Stimulated activated CD4-positive, alpha-beta T cell treated with anti-CD3 and anti-CD28 coated beads, Interleukin-4, amount 100 ng/mL, for 24 hours (primary cell): ENCODE measurements around the gene LAMB3.

Experiments
- DNase-seq: peaks from one replicate; pipeline ENCODE4 v3.0.0-alpha.2; 2020

Gene LAMB3

DNA sequence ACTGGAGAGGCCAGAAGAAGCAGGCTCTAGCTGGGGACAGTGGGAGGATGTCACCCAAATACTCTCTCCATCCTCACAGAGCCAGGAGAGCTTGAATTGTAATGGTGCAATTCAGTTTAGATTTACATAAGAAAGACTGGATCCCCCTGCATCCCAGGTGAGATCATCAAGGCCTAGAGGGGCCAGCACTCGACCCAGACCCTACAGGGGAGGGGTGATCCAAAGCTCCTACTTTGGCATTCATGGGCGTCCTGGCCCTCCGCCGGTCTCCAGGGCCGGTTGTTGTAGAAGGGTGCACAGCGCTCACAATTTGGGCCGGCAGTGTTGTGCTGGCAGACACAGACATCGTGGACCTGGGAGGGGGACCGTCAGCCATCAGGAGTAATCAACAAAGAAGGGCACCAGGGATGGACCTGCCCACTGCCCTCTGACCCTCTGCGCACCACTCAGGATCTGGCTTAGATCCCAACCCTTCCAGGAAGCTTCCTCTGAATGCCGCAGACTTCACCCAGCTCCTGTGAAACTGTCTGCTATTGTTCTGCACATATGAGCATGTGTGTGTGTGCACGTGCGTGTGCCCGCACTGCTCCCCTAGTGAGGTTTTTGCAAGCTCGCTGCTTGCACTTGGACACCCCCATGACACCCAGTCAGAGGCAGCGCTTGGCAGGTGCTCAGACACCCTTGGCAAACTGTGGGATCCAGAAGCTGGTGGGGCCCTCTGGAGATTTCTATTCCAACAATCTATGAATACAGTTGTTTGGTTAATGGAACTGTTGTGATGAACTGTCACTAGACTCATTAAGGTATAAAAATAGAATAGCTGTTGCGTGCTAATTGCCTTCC lies 21.6 kb downstream of the LAMB3 start:
- DNase-seq: no peak

- no peak for DNase-seq
Measured at GRCh38 chr1:209629621-209630382, 22.4 kb downstream of the LAMB3 start.

GRCh38 chr1:209628618-209629299 lies 23.5 kb downstream of the LAMB3 start:
- DNase-seq: no peak

- DNase-seq: peak; percentile 84
Measured at GRCh38 chr1:209627732-209628196, 24.5 kb downstream of the LAMB3 start.

- DNase-seq: no peak
Measured at GRCh38 chr1:209627027-209627731, 25.0 kb downstream of the LAMB3 start.

GRCh38 chr1:209626346-209627026 lies 25.7 kb downstream of the LAMB3 start:
- no peak for DNase-seq

- no peak for DNase-seq
Measured at GRCh38 chr1:209625791-209626285, 26.4 kb downstream of the LAMB3 start.

- no peak for DNase-seq
Measured at GRCh38 chr1:209624558-209625549, 27.4 kb downstream of the LAMB3 start.

DNA sequence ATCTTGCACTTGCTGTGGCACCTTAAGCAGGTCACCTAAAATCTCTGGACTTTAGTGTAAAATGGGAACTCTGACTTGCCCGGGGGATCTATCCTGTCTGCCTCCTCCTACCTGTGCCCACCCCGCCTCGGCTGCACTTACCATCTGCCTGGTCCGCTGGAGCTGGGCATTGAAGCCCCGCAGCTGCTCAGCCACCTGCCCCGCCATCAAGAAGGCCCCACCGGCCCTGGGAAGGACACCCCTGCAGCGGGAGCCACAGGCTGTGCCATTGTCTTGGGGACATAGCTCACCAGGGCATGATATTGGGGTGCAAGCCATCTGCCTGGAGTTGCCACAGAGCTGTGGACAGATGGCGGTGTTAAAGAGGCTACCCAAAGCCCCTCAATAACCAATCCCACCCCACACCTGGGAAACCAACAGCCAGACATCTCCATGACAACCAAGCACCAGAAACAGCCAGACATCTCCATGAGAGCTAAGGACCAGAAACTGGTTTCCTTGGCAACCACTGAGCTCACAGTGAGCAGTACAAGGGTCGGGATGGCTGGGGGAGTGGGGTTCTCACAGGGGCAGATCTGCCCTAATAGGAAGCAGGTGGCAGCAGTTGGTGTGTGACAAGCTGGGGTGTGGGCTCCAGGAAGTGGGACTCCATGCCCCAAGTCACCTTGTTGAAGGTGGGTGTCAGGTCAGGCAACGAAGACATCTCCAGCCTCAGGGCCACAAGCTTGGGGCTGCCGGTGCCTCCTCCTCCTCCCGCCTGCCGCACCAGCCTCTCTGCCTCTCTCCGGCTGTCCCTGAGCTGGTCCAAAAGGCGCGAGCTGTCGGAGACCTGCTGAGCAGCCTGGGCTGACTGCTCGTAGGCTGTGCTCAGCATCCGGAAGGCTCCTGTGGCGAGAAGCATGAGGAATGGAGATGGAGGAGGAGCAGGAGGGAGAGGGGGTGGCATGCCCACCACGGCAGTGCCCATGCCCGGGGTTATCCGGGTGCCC lies 29.1 kb downstream of the LAMB3 start:
- DNase-seq: no peak

DNA sequence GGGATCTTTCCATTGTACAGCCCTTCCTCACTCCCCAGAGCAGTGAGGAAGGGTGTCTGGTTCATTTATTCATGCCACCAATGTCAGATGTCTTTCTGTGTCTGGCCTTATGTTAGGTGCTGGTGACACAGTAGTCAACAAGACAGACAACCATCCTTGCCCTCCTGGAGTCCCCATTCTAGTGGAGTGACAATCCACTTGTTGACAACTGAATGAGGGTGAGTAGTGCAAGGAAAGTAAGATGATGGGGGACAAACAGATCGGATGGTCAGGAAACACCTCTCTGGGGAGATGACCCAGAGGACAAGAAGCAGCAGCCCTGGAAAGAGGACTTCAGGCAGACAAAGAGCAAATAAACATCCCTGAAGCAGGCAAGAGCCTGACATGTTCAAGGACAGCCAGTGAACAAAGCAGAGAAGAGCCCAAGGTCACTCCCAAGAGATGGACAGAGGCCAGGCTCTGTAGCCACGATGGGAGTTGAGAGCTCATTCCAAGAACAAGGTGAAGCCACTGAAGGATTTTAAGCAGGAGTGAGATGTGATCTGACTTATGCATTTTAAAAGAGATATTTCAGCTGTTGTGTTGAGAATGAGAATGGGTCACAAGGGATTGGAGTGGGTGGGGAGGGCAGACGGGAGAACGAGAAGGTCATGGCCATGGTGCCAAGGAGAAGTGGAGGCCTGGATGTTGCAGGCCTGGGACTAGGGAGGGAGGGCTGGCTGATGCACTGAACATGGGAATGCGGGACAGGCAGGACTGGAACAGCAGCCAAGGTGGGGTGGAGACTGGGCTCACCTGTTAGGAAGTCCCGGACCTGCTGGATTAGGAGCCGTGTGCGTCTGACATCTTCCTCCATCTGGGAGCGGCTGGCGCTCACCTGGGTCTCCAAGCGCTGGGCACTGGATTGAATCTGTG lies 30.2 kb downstream of the LAMB3 start:
- DNase-seq: no peak

DNA sequence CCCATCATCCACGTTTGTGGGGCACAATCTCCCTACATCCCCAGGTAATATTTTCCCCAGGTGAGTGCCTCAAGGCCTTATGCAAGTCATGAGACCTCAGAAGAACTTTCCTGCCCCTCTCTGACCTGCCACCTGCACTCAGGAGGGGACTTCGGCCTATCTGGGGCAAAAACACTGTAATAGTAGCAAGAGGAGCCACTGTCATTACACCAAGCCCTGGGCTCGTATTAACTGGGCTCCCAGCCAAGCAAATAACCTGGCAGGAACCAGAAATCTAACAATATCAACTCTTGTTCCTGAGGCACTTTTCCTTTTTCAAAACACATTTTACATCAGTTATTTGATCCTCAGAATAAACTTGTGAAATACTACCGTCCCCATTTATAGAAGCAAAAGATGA lies 30.9 kb downstream of the LAMB3 start:
- no peak for DNase-seq

DNA sequence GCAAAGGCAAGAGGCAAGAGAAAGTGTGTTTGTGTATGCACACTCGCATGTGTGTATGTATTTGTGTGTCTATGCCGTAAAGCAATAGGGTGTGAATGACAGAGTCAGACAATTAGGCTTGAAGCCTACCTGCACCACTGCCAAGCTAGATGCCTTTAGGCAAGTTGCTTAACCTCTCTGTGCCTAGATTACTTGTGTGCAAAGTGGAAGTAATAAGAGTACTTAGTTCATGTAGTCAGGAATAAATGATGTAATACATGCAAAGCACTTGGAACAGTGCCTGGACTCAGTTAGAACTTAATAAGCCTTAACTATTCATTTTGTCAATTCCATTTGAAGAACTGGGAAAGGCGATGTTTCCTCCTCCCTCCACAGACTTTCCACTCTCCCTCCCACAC lies 31.7 kb downstream of the LAMB3 start:
- DNase-seq: no peak

GRCh38 chr1:209619696-209620486 lies 32.3 kb downstream of the LAMB3 start:
- DNase-seq: no peak

GRCh38 chr1:209618756-209619420 lies 33.3 kb downstream of the LAMB3 start:
- no peak for DNase-seq

- DNase-seq: no peak
Measured at GRCh38 chr1:209618291-209618690, 33.9 kb downstream of the LAMB3 start.

GRCh38 chr1:209617755-209618154 lies 34.5 kb downstream of the LAMB3 start:
- no peak for DNase-seq
